Epithelial cell of proximal tubule (primary cell): ENCODE results near the gene NXPH3. TPM values are rescaled to one million over a fixed set of nuclear protein-coding genes. Genes with fewer than 3 reads are reported as not detected.

Source experiments
- DNase-seq: peaks from one replicate; pipeline ENCODE4 v3.0.0-alpha.2; 2011; ENCODE audit warnings: low read depth
- H3K4me3 ChIP-seq: 2 replicates; pipeline ENCODE4 v1.5.1; 2011; ENCODE audit warnings: low read depth, mild to moderate bottlenecking, low read length
- CTCF ChIP-seq: conservative IDR thresholded peaks from 2 replicates; pipeline ENCODE4 v1.5.1; 2012; ENCODE audit warnings: low read depth, mild to moderate bottlenecking, low read length
- total RNA-seq: library from RNA; depleted of rRNA; stranded (reverse); fragments of >200 nt; gene quantifications from 2 replicates; pipeline ENCODE4 v1.2.3, GENCODE V29; 2015

The NXPH3 gene
- total RNA-seq, 1 donor from 2014 or later, result 0.69 TPM

- TF ChIP-seq CTCF, result no peak
- H3K4me3 ChIP-seq, result no peak overlapping the region
- DNase-seq, result no peak
Observed at GRCh38 chr17:49577650-49577934, 1.9 kb downstream of the NXPH3 start.

GRCh38 chr17:49577963-49578362, 2.3 kb downstream of the NXPH3 start:
- no peak overlapping the region for H3K4me3 ChIP-seq
- no peak for TF ChIP-seq CTCF
- DNase-seq, result no peak

GRCh38 chr17:49578414-49578813, 2.7 kb downstream of the NXPH3 start:
- H3K4me3 ChIP-seq, result no peak overlapping the region
- no peak for TF ChIP-seq CTCF
- no peak for DNase-seq

GRCh38 chr17:49578952-49579500, 3.4 kb downstream of the NXPH3 start:
- no peak for TF ChIP-seq CTCF

GRCh38 chr17:49579522-49579921, 3.9 kb downstream of the NXPH3 start:
- H3K4me3 ChIP-seq, result no peak overlapping the region
- TF ChIP-seq CTCF, result no peak
- no peak for DNase-seq

More at GRCh38 chr17:49578952-49579500, 3.4 kb downstream of the NXPH3 start:
- DNase-seq, result no peak
- no peak overlapping the region for H3K4me3 ChIP-seq

GRCh38 chr17:49580055-49580721, 4.5 kb downstream of the NXPH3 start:
- no peak for DNase-seq
- TF ChIP-seq CTCF, result no peak
- H3K4me3 ChIP-seq, result no peak overlapping the region
